GM23338 (cell line): ENCODE measurements around the gene EXOC6B. TPM values are rescaled to one million over a fixed set of nuclear protein-coding genes. Genes with fewer than 3 reads are reported as not detected.

Source experiments
- ATAC-seq: fragments of 200-7000 bp; cut with Tn5 transposase; 3 replicates; pipeline ENCODE4 v1.9.1; 2020
- DNase-seq: peaks from one replicate; pipeline ENCODE4 v3.0.0-alpha.2; 2015; ENCODE audit warnings: low spot score
- H2AFZ ChIP-seq: fragments of 200-600 bp; sonication (generic); 2 replicates; pipeline ENCODE4 v1.8.0; 2016; ENCODE audit warnings: antibody characterized with exemption, mild to moderate bottlenecking, moderate library complexity
- H3F3A ChIP-seq: fragments of 200-600 bp; sonication (generic); replicated peaks from 2 replicates; pipeline ENCODE4 v1.8.0; 2017; ENCODE audit warnings: antibody characterized with exemption, mixed run types, low read depth
- H3K27ac ChIP-seq: fragments of 200-600 bp; sonication (generic); 2 replicates; pipeline ENCODE4 v1.6.1; 2016; ENCODE audit warnings: low read depth
- H3K27me3 ChIP-seq: fragments of 200-600 bp; sonication (generic); 2 replicates; pipeline ENCODE4 v1.8.0; 2016; ENCODE audit warnings: mild to moderate bottlenecking, mixed run types, moderate library complexity; ENCODE audit not compliant: insufficient read depth
- H3K36me3 ChIP-seq: fragments of 200-600 bp; sonication (generic); 2 replicates; pipeline ENCODE4 v1.8.0; 2016; ENCODE audit warnings: mild to moderate bottlenecking; ENCODE audit not compliant: insufficient read depth
- H3K4me1 ChIP-seq: fragments of 200-600 bp; sonication (generic); 2 replicates; pipeline ENCODE4 v1.8.0; 2016; ENCODE audit warnings: mild to moderate bottlenecking, moderate library complexity; ENCODE audit not compliant: insufficient read depth
- H3K4me2 ChIP-seq: fragments of 200-600 bp; sonication (generic); 2 replicates; pipeline ENCODE4 v1.7.1; 2017; ENCODE audit warnings: mixed run types
- H3K4me3 ChIP-seq: fragments of 200-600 bp; sonication (generic); 2 replicates; pipeline ENCODE4 v1.6.1; 2016; ENCODE audit warnings: mixed run types
- H3K79me2 ChIP-seq: fragments of 200-600 bp; sonication (generic); replicated peaks from 2 replicates; pipeline ENCODE4 v1.8.0; 2017; ENCODE audit warnings: mild to moderate bottlenecking; ENCODE audit not compliant: insufficient read depth
- H3K9me2 ChIP-seq: fragments of 200-600 bp; sonication (generic); 2 replicates; pipeline ENCODE4 v1.8.0; 2017; ENCODE audit not compliant: insufficient read depth
- H4K20me1 ChIP-seq: fragments of 200-600 bp; sonication (generic); replicated peaks from 2 replicates; pipeline ENCODE4 v1.8.0; 2017; ENCODE audit warnings: mild to moderate bottlenecking; ENCODE audit not compliant: insufficient read depth
- H3K27ac Mint-ChIP-seq: 2 replicates; pipeline ENCODE4 v1.8.0; 2020; ENCODE audit warnings: inconsistent platforms, mild to moderate bottlenecking, moderate library complexity, mixed read lengths
- H3K27me3 Mint-ChIP-seq: 3 replicates; pipeline ENCODE4 v1.8.0; 2022; ENCODE audit warnings: low read depth, mild to moderate bottlenecking, moderate library complexity, mixed read lengths, inconsistent platforms; ENCODE audit not compliant: insufficient read depth, poor library complexity
- H3K36me3 Mint-ChIP-seq: 3 replicates; pipeline ENCODE4 v1.8.0; 2021; ENCODE audit warnings: low read depth, mild to moderate bottlenecking, inconsistent platforms, moderate library complexity, mixed read lengths
- H3K4me1 Mint-ChIP-seq: 3 replicates; pipeline ENCODE4 v1.8.0; 2020; ENCODE audit warnings: mild to moderate bottlenecking, inconsistent platforms, mixed read lengths
- H3K4me3 Mint-ChIP-seq: 3 replicates; pipeline ENCODE4 v1.8.0; 2021; ENCODE audit warnings: moderate library complexity, mild to moderate bottlenecking, inconsistent platforms, mixed read lengths
- H3K9me3 Mint-ChIP-seq: 3 replicates; pipeline ENCODE4 v1.8.0; 2020; ENCODE audit warnings: moderate library complexity, mild to moderate bottlenecking, inconsistent platforms, mixed read lengths
- CREB1 ChIP-seq: fragments of 250-450 bp; sonication (Bioruptor Pico); IDR thresholded peaks from 2 replicates; pipeline ENCODE4 v1.5.0; 2020; ENCODE audit warnings: low read depth, mild to moderate bottlenecking, moderate library complexity
- CTCF ChIP-seq, 2 experiments: fragments of 200-600 bp in 1 of 2; sonication (generic) in 1 of 2; conservative IDR thresholded peaks; 2 replicates each; pipeline versions ENCODE4 v1.5.1 to v1.6.1; 2016 to 2017; ENCODE audit warnings: antibody characterized with exemption in 2 of 2, low read depth in 2 of 2, mild to moderate bottlenecking in 2 of 2, moderate library complexity in 1 of 2
- ETS1 ChIP-seq: IDR thresholded peaks from 2 replicates; pipeline ENCODE4 v1.6.1; 2016; ENCODE audit warnings: antibody characterized with exemption
- EZH2 ChIP-seq: fragments of 200-600 bp; sonication (generic); IDR thresholded peaks from one replicate; pipeline ENCODE4 v1.8.0; 2017; ENCODE audit warnings: antibody characterized with exemption, mild to moderate bottlenecking, low read depth; ENCODE audit not compliant: unreplicated experiment
- JUNB ChIP-seq: IDR thresholded peaks from one replicate; pipeline ENCODE4 v1.6.1; 2016; ENCODE audit warnings: antibody characterized with exemption; ENCODE audit not compliant: unreplicated experiment
- NANOG ChIP-seq: IDR thresholded peaks from 2 replicates; pipeline ENCODE4 v1.6.1; 2016; ENCODE audit warnings: antibody characterized with exemption, borderline replicate concordance
- POLR2AphosphoS5 ChIP-seq: IDR thresholded peaks from 2 replicates; pipeline ENCODE4 v1.6.1; 2016; ENCODE audit warnings: antibody characterized with exemption, low read depth
- REST ChIP-seq: IDR thresholded peaks from one replicate; pipeline ENCODE4 v1.6.1; 2018; ENCODE audit warnings: antibody characterized with exemption; ENCODE audit not compliant: unreplicated experiment
- STAT1 ChIP-seq: IDR thresholded peaks from one replicate; pipeline ENCODE4 v1.6.1; 2016; ENCODE audit warnings: antibody characterized with exemption; ENCODE audit not compliant: unreplicated experiment
- polyA plus RNA-seq: library from polyadenylated mRNA; unstranded; fragments of >200 nt; fragmentation: Nextera tagmentation; extraction: Ambion mirVana; gene quantifications from 2 replicates; pipeline ENCODE4 v1.2.1, GENCODE V29; 2016
- total RNA-seq: library from RNA; depleted of rRNA; stranded (reverse); fragments of >200 nt; shearing (Covaris generic); gene quantifications from 2 replicates; pipeline ENCODE4 v1.2.3, GENCODE V29; 2014

EXOC6B gene
- total and polyA plus RNA-seq, 2 experiments from 2014 or later: 7.2 to 45.9 TPM

- TF ChIP-seq REST: no peak
- TF ChIP-seq NANOG: no peak
- no peak for TF ChIP-seq ETS1
- no peak for TF ChIP-seq JUNB
- no peak for TF ChIP-seq EZH2
These were observed 409.9 kb downstream of the EXOC6B start (continued) for GRCh38 chr2:72415781-72416475.

- Mint-ChIP-seq H3K9me3 (peaks cover under 1% of the 10 kb centered on the region; the same call in 1 of the 3 replicates), H3K36me3 (no peaks in the 10 kb centered on the region; the same call in 2 of the 3 replicates), H3K27ac (no peak overlapping the region), H3K4me1 (peaks cover 3% of the 10 kb centered on the region; the same call in 1 of the 3 replicates), H3K27me3 (peaks cover 2% of the 10 kb centered on the region), H3K4me3 (no peak overlapping the region)
- Histone ChIP-seq H3K27me3 (no peaks in the 10 kb centered on the region), H3K9me2 (no peaks in the 10 kb centered on the region), H3K79me2 (no peaks in the 10 kb centered on the region), H3K36me3 (no peaks in the 10 kb centered on the region), H3K4me2 (no peak overlapping the region), H3F3A (no peaks in the 10 kb centered on the region), H3K4me3 (no peak overlapping the region), H3K4me1 (0 out of 2 replicates have a peak, but pooled peaks cover 4% of the 10 kb centered on the region), H4K20me1 (no peaks in the 10 kb centered on the region), H2AFZ (no peak overlapping the region), H3K27ac (no peak overlapping the region)
- no peak for DNase-seq
- ATAC-seq: no peak
- no peak for TF ChIP-seq CREB1 (CRISPR knock-in tag)
- TF ChIP-seq POLR2AphosphoS5: no peak
- TF ChIP-seq CTCF (conservative IDR thresholded peaks at IDR 0.05; ENCODE audit: low read depth in 2 of 2): no peak
- TF ChIP-seq REST: no peak
- TF ChIP-seq STAT1: no peak
- TF ChIP-seq JUNB: no peak
These were observed 410.6 kb downstream of the EXOC6B start for GRCh38 chr2:72415241-72415661.
